ENCODE measurements around the gene CUL1. TPM values are rescaled to one million over a fixed set of nuclear protein-coding genes. Genes with fewer than 3 reads are reported as not detected.

Gene CUL1
- polyA plus RNA-seq, 1 donor from 2014 or later, result 77.5 TPM

GRCh38 chr7:148746135-148746534, 47.4 kb downstream of the CUL1 start:
- H3K27me3 ChIP-seq (ENCODE audit: insufficient read depth, low read depth, low read length), result no peaks in the 10 kb centered on the region
- TF ChIP-seq CTCF (IDR thresholded peaks at IDR 0.05; ENCODE audit: poor library complexity, severe bottlenecking), result no peak
- TF ChIP-seq MXI1 (conservative IDR thresholded peaks at IDR 0.05; ENCODE audit: poor library complexity, severe bottlenecking), result no peak
- TF ChIP-seq REST (IDR thresholded peaks at IDR 0.05; ENCODE audit: borderline replicate concordance), result no peak
- TF ChIP-seq EP300 (conservative IDR thresholded peaks at IDR 0.05; ENCODE audit: poor library complexity, severe bottlenecking), result no peak
- TF ChIP-seq TAF1 (IDR thresholded peaks at IDR 0.05; ENCODE audit: low read depth), result no peak
- TF ChIP-seq SMC3 (conservative IDR thresholded peaks at IDR 0.05; ENCODE audit: poor library complexity), result no peak
- no peak for TF ChIP-seq POLR2AphosphoS5 (IDR thresholded peaks at IDR 0.05)
- no peak for TF ChIP-seq RAD21 (conservative IDR thresholded peaks at IDR 0.05)
- no peak for TF ChIP-seq EZH2 (IDR thresholded peaks at IDR 0.05; ENCODE audit: borderline replicate concordance, insufficient read depth, low read length, poor library complexity, severe bottlenecking)
- no peak overlapping the region for H3K4me2 ChIP-seq (ENCODE audit: low read length)
- no peaks in the 10 kb centered on the region for H4K20me1 ChIP-seq (ENCODE audit: insufficient read depth)
- H3K9me2 ChIP-seq (ENCODE audit: insufficient read depth, low read length), result no peaks in the 10 kb centered on the region
- H3K79me2 ChIP-seq (replicated peaks; ENCODE audit: insufficient read depth, low read length), result peaks cover 5% of the 10 kb centered on the region
- H2AFZ ChIP-seq (ENCODE audit: low read depth, low read length), result no peak overlapping the region
- no peak overlapping the region for H3K4me3 ChIP-seq (ENCODE audit: low read length)
- no peak overlapping the region for H3K27ac ChIP-seq (ENCODE audit: low read length)
- no peaks in the 10 kb centered on the region for H3F3A ChIP-seq (ENCODE audit: insufficient read depth, low read length, poor library complexity, severe bottlenecking)
- no peaks in the 10 kb centered on the region for H3K36me3 ChIP-seq (ENCODE audit: insufficient read depth, low read length)
- H3K9me3 ChIP-seq (ENCODE audit: low read length), result no peaks in the 10 kb centered on the region
- no peak overlapping the region for H3K9ac ChIP-seq (ENCODE audit: low read length)

- Histone ChIP-seq H4K20me1 (ENCODE audit: insufficient read depth) (no peaks in the 10 kb centered on the region), H3K9me3 (ENCODE audit: low read length) (no peaks in the 10 kb centered on the region), H3K36me3 (ENCODE audit: insufficient read depth, low read length) (no peaks in the 10 kb centered on the region), H3K4me2 (ENCODE audit: low read length) (peak overlapping the region; percentile 22), H3K27ac (ENCODE audit: low read length) (no peak overlapping the region), H3K9me2 (ENCODE audit: insufficient read depth, low read length) (no peaks in the 10 kb centered on the region), H2AFZ (ENCODE audit: low read depth, low read length) (no peak overlapping the region), H3K79me2 (replicated peaks; ENCODE audit: insufficient read depth, low read length) (peaks cover 5% of the 10 kb centered on the region), H3K27me3 (ENCODE audit: insufficient read depth, low read depth, low read length) (no peaks in the 10 kb centered on the region), H3F3A (ENCODE audit: insufficient read depth, low read length, poor library complexity, severe bottlenecking) (no peaks in the 10 kb centered on the region), H3K4me3 (ENCODE audit: low read length) (no peak overlapping the region), H3K9ac (ENCODE audit: low read length) (no peak overlapping the region)
- no peak for TF ChIP-seq EZH2 (IDR thresholded peaks at IDR 0.05; ENCODE audit: borderline replicate concordance, insufficient read depth, low read length, poor library complexity, severe bottlenecking)
- peak; percentile 41 for TF ChIP-seq RAD21 (conservative IDR thresholded peaks at IDR 0.05)
- TF ChIP-seq EP300 (conservative IDR thresholded peaks at IDR 0.05; ENCODE audit: poor library complexity, severe bottlenecking), result no peak
- no peak for TF ChIP-seq TAF1 (IDR thresholded peaks at IDR 0.05; ENCODE audit: low read depth)
- no peak for TF ChIP-seq POLR2AphosphoS5 (IDR thresholded peaks at IDR 0.05)
- TF ChIP-seq CTCF (IDR thresholded peaks at IDR 0.05; ENCODE audit: poor library complexity, severe bottlenecking), result peak; percentile 67
- TF ChIP-seq SMC3 (conservative IDR thresholded peaks at IDR 0.05; ENCODE audit: poor library complexity), result peak; percentile 58
Measured at GRCh38 chr7:148747274-148747673, 48.6 kb downstream of the CUL1 start.
